Coronary artery (tissue), 2 donors: Measurements from ENCODE around the gene TRIO.

Experiments used
- DNase-seq: peaks from one replicate; pipeline ENCODE4 v3.0.0-alpha.2; 2017; ENCODE audit warnings: low spot score
- H3K27ac ChIP-seq, 2 donors: fragments of 200-600 bp; sonication (generic); one replicate each; pipeline ENCODE4 v1.5.1; 2016 to 2019
- H3K4me3 ChIP-seq: fragments of 200-600 bp; sonication (generic); 2 replicates; pipeline ENCODE4 v1.5.1; 2016; ENCODE audit warnings: mild to moderate bottlenecking, moderate library complexity
- TF ChIP-seq, protein P1 (sequence below): fragments of 200-600 bp; sonication (generic); IDR thresholded peaks from one replicate; pipeline ENCODE4 v1.5.1; 2019; ENCODE audit warnings: antibody characterized with exemption

The TRIO gene

GRCh38 chr5:14308384-14309154, 165.4 kb downstream of the TRIO start:
- TF ChIP-seq, protein P1, sequence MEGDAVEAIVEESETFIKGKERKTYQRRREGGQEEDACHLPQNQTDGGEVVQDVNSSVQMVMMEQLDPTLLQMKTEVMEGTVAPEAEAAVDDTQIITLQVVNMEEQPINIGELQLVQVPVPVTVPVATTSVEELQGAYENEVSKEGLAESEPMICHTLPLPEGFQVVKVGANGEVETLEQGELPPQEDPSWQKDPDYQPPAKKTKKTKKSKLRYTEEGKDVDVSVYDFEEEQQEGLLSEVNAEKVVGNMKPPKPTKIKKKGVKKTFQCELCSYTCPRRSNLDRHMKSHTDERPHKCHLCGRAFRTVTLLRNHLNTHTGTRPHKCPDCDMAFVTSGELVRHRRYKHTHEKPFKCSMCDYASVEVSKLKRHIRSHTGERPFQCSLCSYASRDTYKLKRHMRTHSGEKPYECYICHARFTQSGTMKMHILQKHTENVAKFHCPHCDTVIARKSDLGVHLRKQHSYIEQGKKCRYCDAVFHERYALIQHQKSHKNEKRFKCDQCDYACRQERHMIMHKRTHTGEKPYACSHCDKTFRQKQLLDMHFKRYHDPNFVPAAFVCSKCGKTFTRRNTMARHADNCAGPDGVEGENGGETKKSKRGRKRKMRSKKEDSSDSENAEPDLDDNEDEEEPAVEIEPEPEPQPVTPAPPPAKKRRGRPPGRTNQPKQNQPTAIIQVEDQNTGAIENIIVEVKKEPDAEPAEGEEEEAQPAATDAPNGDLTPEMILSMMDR, result no peak
- Histone ChIP-seq H3K4me3 (no peak overlapping the region), H3K27ac (no peak overlapping the region)
- DNase-seq, result no peak

DNA sequence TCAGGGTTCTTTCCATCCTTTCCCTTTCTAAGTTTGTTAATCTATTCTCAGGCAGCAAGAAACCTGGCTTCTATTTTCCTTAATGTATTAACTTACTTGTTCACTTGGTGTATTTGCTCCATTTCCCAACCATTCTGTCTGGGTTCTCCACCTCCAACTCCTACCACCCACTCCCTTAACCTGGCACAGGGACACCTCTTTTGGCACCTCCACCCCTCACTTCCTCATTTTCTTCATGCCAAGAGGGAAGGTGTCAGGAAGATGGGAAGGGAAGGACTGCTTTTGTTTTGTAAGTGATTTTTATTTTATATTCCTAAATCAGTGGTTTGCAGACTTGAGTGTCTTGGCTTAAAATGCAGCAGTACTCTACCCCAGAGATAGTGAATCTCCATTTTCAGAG, 166.1 kb downstream of the TRIO start:
- DNase-seq, result no peak
- no peak overlapping the region for H3K27ac ChIP-seq
- TF ChIP-seq, protein P1, result no peak
- no peak overlapping the region for H3K4me3 ChIP-seq

DNA sequence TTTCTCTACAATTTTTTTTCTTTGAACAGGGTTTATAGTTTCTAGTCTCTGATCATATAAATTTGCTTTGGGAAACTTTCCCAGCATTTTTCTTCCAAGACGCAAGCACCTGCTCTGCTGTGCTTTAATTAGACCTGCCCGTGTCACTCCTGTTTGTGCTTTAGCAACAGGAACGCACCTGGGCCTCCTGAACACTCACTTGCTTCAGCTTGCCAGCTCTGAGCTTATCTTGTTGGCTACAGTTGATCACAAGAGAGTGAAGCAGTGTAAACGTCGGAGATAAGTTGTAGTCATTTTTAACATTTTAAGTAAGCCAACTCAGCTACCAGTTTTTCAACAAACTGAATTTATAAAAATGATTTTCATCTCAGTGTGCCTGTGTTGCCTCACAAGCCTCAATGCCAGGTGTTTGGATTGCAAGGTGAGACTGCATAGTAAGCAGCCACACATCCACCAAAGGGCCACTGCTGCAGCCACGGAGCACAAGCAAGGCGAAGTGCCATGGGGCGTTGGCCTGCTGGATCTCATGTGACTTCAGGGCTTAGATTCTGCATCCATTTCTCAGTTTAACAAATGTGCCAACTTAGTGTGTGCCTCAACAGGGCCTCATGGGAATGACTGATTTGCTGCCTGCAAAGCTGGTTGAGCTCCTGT, 166.9 kb downstream of the TRIO start:
- no peak overlapping the region for H3K4me3 ChIP-seq
- H3K27ac ChIP-seq, result no peak overlapping the region
- TF ChIP-seq, protein P1, result no peak
- DNase-seq, result no peak

DNA sequence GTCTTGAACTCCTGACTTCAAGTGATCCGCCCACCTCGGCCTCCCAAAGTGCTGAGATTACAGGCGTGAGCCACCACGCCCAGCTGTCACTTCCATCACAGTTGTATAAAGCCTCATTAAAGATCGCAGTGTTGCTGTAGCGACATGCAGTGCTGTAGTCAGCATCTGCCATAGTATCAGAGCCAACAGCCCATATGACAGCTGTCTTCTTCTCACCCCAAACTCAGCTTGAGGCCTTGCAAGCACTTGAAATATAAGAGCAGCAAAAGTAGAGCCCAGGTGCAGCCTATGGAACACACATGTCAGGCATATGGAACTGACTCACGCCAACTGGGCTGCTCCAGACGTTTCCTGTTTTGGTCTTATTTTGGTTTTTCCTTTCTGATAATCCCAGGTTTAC, 167.8 kb downstream of the TRIO start:
- no peak for DNase-seq
- no peak overlapping the region for H3K4me3 ChIP-seq
- no peak overlapping the region for H3K27ac ChIP-seq
- TF ChIP-seq, protein P1, result no peak

DNA sequence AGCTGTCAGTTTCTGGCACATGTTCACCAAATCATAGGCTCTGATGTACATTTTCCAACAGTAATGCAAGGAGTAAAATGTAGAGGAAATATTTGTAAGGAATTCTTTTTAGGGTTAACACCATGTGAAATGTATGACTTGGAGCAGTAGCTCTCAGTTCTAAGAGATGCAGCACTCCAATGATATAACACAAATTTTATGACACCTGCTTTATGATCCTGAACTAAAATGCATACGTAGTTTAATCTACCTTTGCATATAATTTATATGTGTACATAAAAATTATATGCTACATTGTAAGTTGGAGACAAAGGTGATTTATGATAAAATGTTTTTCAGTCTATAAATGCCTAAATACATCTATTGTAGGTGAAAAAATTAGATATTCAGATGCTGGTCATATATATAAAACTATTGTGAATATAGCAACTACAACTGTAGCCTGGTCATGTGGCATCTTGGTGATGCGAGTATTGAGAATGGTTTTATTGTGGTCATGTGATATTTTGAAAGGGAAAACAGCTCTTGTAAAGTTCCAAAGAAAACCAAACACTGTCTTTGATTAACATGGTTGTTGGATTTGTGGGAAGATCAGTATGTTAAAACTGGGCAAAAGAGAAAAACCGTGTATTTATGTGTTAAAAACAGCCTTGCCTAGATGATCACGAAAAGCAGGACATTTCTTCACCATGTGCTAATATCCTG, 171.0 kb downstream of the TRIO start:
- TF ChIP-seq, protein P1, result no peak
- DNase-seq, result no peak
- no peak overlapping the region for H3K27ac ChIP-seq
- H3K4me3 ChIP-seq, result no peak overlapping the region

- no peak for DNase-seq
- TF ChIP-seq, protein P1, result no peak
- Histone ChIP-seq H3K27ac (no peak overlapping the region), H3K4me3 (no peak overlapping the region)
These were observed 173.3 kb downstream of the TRIO start for GRCh38 chr5:14316471-14316870.
